HG03175 (cell line): ENCODE results near the gene CAPS.
"Not testable (repeated sequence)": the region's sequence is repeated elsewhere in the genome, so short reads cannot be mapped to it uniquely, and the experiment has no call there.

Source experiments
- ATAC-seq: cut with Tn5 transposase; IDR thresholded peaks from one replicate; pipeline ENCODE4 v1.9.1; 2021; ENCODE audit warnings: mild to moderate bottlenecking, moderate library complexity; ENCODE audit not compliant: unreplicated experiment

The CAPS gene

GRCh38 chr19:5913739-5914357 is at the start of gene CAPS:
TSS of gene CAPS (plus strand) at chr19:5914254. CDS start at chr19:5914407, 153 bp downstream.
- no peak for ATAC-seq

- ATAC-seq: no peak
These were observed 49.1 kb upstream of the CAPS start for GRCh38 chr19:5864725-5865486.

DNA sequence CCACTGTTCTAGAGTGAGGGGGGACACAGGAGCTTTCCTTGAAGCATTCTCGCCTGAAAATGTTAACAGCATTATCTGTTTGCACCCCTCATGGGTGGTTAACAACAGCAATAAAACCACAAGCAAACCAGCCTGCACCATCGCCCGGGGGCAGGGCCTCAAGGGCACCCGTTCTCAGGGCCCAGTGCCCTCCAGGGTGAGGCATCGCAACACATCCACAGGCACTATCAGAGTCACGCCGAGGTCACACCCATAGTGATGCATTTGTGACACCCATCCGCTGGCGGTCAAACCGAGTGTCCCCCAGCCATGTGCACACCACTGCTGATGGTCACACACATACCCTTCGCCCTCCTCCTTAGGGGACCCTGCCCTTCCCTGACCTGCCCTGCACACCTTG is 48.3 kb upstream of the CAPS start:
- ATAC-seq: no peak

- no peak for ATAC-seq
These were observed 46.6 kb upstream of the CAPS start for GRCh38 chr19:5867201-5868136.

- ATAC-seq: no peak
These were observed 43.1 kb upstream of the CAPS start for GRCh38 chr19:5870986-5871394.

DNA sequence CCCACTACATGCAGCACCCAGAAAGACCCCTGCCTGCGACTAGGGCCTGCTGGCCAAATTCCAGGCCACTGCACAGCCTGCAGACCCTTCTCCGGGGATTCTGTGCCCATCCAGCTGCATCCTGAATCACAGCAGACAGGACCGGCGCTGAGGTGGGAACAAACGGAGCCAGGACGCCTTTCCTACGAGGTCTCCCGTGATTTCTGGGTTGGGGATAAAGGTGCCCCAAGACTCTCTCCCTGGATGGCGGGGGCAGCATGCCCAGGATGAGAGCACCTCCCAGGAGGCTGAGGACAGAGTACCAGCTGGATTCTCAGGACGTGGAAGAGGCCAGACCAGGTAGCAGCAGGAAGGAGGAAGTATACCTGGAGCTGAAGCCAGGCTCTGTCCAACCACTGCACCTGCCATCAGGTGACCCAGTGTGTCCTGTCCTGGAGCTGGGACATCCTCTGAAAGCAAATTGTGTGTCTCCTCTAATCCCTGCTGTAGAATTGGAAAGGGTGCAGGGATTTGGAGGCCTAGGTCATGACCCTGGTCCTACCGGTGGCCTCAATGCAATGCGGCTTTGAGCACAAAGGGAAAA is 40.3 kb upstream of the CAPS start:
- no peak for ATAC-seq

DNA sequence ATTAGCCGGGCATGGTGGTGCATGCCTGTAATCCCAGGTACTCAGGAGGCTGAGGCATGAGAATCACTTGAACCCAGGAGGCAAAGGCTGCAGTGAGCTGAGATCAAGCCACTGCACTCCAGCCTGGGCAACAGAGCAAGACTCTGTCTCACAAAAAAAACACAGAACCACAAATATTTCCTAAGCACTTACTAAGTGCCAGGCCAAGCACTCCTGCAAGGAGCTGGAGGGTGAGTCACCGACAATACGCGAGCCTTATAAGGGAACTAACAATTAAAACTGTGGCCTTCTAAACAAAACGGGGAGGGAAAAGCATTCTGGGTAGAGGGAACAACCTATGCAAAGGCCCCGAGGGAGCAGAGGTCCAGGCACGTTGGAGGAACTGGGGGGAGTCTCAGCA is 39.6 kb upstream of the CAPS start:
- not testable (repeated sequence) for ATAC-seq

- ATAC-seq: no peak
These were observed 36.6 kb upstream of the CAPS start for GRCh38 chr19:5877427-5877826.

- no peak for ATAC-seq
These were observed 36.2 kb upstream of the CAPS start for GRCh38 chr19:5877882-5878281.

GRCh38 chr19:5880196-5880595 is 33.9 kb upstream of the CAPS start:
- ATAC-seq: no peak

DNA sequence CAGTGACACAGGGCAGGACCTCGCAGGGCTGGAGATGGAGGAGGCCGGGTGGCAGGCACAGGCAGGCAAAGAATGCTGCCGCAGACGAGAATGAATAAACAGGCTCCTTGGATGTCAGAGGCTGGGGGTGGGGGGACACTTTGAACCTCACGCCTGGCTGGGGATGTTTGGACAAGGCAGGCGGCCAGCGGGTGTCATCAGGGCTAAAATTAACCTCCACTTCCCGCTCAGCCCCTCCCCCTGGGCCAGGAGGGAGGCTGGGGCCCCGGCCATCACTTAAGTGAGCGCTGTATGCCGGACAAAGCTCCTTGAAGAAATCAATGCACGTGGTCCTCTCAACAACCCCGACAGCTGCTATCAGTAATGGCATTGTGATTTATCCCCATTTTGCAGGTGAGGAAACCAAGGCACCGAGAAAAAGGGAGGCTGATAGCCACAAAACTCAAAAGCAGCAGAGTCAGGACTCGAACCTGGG is 33.4 kb upstream of the CAPS start:
- no peak for ATAC-seq

DNA sequence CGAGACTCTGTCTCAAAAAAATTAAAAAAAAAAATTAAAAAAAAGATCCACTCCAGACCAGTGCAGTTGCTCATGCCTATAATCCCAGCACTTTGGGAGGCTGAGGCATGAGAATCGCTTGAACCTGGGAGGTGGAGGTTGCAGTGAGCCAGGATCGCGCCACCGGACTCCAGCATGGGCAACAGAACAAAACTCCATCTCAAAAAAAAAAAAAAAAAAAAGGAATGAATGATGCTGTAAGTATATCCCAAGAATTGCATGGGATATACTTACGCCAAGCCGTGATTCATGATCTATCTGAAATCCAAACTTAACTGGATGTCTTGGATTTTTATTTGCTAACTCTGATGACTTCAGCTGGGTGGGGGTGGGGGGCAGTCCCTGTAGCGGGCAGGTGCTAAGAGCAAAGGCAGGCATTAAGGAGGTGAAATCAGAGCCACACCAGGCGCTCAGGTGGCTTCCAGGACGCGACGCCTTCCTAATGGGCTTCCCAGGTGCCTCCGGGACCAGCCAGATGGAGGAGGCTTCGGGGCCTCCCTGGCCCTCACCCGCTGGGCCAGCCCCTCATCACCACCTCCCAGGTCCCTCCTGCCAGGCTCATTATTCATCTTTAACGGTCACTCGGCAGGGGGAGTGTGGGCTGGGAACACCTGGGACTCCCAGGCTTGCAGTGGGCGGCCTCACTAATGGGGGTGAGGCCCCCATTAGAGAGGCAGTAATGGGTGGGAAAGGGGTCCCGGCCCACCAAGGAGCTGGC is 32.3 kb upstream of the CAPS start:
- ATAC-seq: no peak

GRCh38 chr19:5882421-5882968 is 31.6 kb upstream of the CAPS start:
- ATAC-seq: no peak

- ATAC-seq: not testable (repeated sequence)
These were observed 30.7 kb upstream of the CAPS start for GRCh38 chr19:5883157-5883873.

DNA sequence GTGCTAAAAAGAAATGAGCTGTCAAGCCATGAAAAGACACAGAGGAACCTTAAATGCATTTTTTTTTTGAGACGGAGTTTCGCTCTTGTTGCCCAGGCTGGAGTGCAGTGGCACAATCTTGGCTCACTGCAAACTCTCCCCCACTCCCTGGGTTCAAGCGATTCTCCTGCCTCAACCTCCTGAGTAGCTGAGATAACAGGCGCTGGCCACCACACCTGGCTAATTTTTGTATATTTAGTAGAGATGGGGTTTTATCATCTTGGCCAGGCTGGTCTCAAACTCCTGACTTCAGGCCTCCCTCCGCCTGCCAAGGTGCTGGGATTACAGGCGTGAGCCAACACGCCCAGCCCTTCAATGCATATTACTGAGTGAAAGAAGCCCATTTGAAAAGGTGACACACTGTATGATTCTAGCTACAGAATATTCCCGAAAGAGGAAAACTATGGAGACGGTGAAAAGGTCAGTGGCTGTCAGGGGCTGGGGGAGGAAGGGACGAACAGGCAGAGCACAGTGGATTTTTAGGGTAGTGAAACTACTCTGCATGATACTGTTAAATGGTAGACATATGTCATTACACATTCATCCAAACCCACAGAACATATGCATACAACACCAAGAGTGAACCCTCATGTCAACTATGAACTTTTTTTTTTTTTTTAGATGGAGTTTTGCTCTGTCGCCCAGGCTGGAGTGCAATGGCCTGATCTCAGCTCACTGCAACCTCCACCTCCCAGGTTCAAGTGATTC is 29.8 kb upstream of the CAPS start:
- not testable (repeated sequence) for ATAC-seq

DNA sequence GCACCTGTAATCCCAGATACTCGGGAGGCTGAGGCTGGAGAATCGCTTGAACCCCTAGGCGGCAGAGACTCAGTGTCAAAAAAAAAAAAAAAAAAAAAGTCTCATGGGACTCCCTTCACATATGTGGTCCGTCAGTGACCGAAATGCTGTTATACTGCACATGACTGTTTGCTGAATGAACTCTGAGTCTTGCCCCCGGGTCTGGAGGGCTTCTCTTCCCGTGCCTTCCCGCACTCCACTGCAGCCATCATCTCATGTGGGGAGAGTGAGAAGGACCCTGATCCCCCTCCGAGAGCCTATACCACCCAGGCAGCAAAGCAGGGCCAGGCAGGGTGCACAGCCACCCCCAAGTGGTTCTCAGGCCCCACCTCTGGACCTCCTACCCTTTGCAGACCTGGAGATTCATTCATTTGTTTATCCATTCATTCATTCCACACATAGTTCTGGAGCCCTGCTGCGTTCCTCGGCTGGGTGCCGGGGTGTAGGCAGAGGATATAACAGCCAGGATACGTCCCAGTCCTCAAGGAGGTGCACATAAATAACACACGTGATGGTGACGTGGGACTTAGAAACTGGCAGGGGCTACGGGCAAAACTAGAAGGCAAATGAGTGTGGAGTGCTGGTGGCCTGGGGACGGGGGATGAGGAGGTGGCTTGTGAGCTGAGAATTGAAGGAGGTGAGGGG is 24.6 kb upstream of the CAPS start:
- no peak for ATAC-seq

GRCh38 chr19:5890099-5890498 is 24.0 kb upstream of the CAPS start:
- no peak for ATAC-seq

- ATAC-seq: no peak
These were observed 22.5 kb upstream of the CAPS start for GRCh38 chr19:5891572-5891937.
